DND-41 (cell line): ENCODE measurements around the gene REP15.

Experiments
- ATAC-seq: fragments of 200-7000 bp; cut with Tn5 transposase; 3 replicates; pipeline ENCODE4 v1.9.1; 2021; ENCODE audit warnings: low read depth; ENCODE audit not compliant: insufficient read depth
- DNase-seq: peaks from one replicate; pipeline ENCODE4 v3.0.0-alpha.2; 2020
- H2AFZ ChIP-seq: 2 replicates; pipeline ENCODE4 v1.6.0; 2012; ENCODE audit warnings: low read depth, low read length
- H3K27ac ChIP-seq: 2 replicates; pipeline ENCODE4 v1.5.1; 2012; ENCODE audit warnings: low read length, inconsistent platforms
- H3K27me3 ChIP-seq: fragments of 200-600 bp; sonication (generic); 2 replicates; pipeline ENCODE4 v1.6.0; 2012; ENCODE audit warnings: low read length, mild to moderate bottlenecking, inconsistent platforms; ENCODE audit not compliant: insufficient read depth, poor library complexity
- H3K36me3 ChIP-seq: 2 replicates; pipeline ENCODE4 v1.5.1; 2012; ENCODE audit warnings: low read length, inconsistent platforms; ENCODE audit not compliant: insufficient read depth
- H3K4me1 ChIP-seq: 2 replicates; pipeline ENCODE4 v1.5.1; 2012; ENCODE audit warnings: mild to moderate bottlenecking, low read length; ENCODE audit not compliant: insufficient read depth
- H3K4me2 ChIP-seq: 2 replicates; pipeline ENCODE4 v1.6.0; 2012; ENCODE audit warnings: mild to moderate bottlenecking, moderate library complexity, low read length, inconsistent platforms; ENCODE audit not compliant: insufficient read depth
- H3K4me3 ChIP-seq, 2 experiments: fragments of 200-600 bp in 1 of 2; shearing (Covaris generic) in 1 of 2; 2 replicates each; pipeline ENCODE4 v1.5.1; 2012 to 2016; ENCODE audit warnings: inconsistent platforms in 2 of 2, low read length in 2 of 2, mild to moderate bottlenecking in 2 of 2, low read depth in 1 of 2, moderate library complexity in 1 of 2
- H3K79me2 ChIP-seq: 2 replicates; pipeline ENCODE4 v1.6.0; 2012; ENCODE audit warnings: low read length, inconsistent platforms; ENCODE audit not compliant: insufficient read depth
- H3K9ac ChIP-seq: 2 replicates; pipeline ENCODE4 v1.6.0; 2012; ENCODE audit warnings: low read depth, mild to moderate bottlenecking, inconsistent platforms, low read length, moderate library complexity
- H3K9me3 ChIP-seq: 2 replicates; pipeline ENCODE4 v1.5.1; 2012; ENCODE audit warnings: low read length, moderate library complexity, mild to moderate bottlenecking, inconsistent platforms; ENCODE audit not compliant: insufficient read depth, severe bottlenecking
- H4K20me1 ChIP-seq: 2 replicates; pipeline ENCODE4 v1.6.0; 2012; ENCODE audit warnings: low read length; ENCODE audit not compliant: insufficient read depth
- CTCF ChIP-seq: IDR thresholded peaks from 2 replicates; pipeline ENCODE4 v1.5.1; 2012; ENCODE audit warnings: borderline replicate concordance, low read length, moderate library complexity, mild to moderate bottlenecking; ENCODE audit not compliant: poor library complexity, severe bottlenecking; ENCODE audit errors: extremely low read depth
- EZH2 ChIP-seq: IDR thresholded peaks from 3 replicates; pipeline ENCODE4 v1.6.1; 2012; ENCODE audit warnings: borderline replicate concordance, low read depth, mild to moderate bottlenecking, moderate library complexity, low read length, inconsistent platforms; ENCODE audit not compliant: severe bottlenecking

The REP15 gene

DNA sequence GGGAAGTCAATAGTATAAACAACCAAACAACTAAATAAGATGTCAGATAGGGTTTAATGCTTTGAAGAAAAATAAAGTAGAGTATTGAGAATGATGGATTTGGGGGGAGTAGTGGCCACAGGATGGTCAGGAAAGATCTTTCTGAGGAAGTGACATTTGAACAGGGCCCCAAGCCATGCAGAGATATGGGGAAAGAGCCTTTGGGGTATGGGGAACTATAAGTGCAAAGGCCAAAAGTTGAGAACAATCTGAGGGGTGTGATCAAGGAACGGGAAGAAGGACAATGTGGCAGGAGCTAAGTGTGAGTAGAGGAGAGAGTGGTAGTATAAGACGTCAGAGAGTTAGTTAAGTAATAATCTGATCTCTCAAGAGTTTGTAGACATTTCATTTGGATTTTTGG is 15.7 kb downstream of the REP15 start:
- Histone ChIP-seq H4K20me1 (no peaks in the 10 kb centered on the region), H3K9ac (peak overlapping the region; percentile 84), H3K79me2 (peaks cover 52% of the 10 kb centered on the region), H3K9me3 (no peaks in the 10 kb centered on the region), H3K4me3 (peak overlapping the region; percentile 73 to 84; a peak in 3 of 4 replicates), H3K4me1 (peaks cover 33% of the 10 kb centered on the region), H3K27me3 (no peaks in the 10 kb centered on the region), H2AFZ (no peak overlapping the region), H3K4me2 (peak overlapping the region; percentile 91), H3K36me3 (peaks cover 38% of the 10 kb centered on the region), H3K27ac (no peak overlapping the region)
- ATAC-seq: no peak
- no peak for TF ChIP-seq EZH2
- no peak for TF ChIP-seq CTCF
- no peak for DNase-seq

DNA sequence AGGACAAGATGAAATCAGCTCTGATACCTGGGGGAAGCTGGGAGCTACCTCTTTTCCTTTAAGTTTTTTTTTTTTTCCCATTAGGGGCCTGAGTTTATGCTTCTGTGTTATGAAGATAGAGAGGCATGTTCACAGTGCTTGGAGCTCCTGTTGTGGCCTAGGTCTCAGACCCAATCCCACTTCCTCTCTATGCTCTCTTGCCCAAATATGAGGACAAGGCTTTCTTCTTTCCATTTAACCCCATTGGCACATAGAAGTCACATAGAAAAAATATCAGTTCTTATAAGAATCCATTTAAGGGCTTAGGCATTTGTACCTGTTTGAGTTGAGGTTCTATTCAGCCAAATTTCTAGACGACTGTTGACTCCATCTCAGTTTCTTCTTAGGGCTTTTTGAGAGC is 27.0 kb downstream of the REP15 start:
- ATAC-seq (no peak), DNase-seq (no peak)
- no peaks in the 10 kb centered on the region for H3K9me3 ChIP-seq
- no peak overlapping the region for H3K4me2 ChIP-seq
- no peak overlapping the region for H3K4me3 ChIP-seq
- H2AFZ ChIP-seq: no peak overlapping the region
- H4K20me1 ChIP-seq: no peaks in the 10 kb centered on the region
- peaks cover 73% of the 10 kb centered on the region for H3K36me3 ChIP-seq
- H3K27ac ChIP-seq: no peak overlapping the region
- H3K9ac ChIP-seq: no peak overlapping the region
- TF ChIP-seq CTCF (no peak), EZH2 (no peak)
- H3K79me2 ChIP-seq: peaks cover 7% of the 10 kb centered on the region; the same call in 1 of the 2 replicates
- no peaks in the 10 kb centered on the region for H3K27me3 ChIP-seq
- no peaks in the 10 kb centered on the region for H3K4me1 ChIP-seq

DNA sequence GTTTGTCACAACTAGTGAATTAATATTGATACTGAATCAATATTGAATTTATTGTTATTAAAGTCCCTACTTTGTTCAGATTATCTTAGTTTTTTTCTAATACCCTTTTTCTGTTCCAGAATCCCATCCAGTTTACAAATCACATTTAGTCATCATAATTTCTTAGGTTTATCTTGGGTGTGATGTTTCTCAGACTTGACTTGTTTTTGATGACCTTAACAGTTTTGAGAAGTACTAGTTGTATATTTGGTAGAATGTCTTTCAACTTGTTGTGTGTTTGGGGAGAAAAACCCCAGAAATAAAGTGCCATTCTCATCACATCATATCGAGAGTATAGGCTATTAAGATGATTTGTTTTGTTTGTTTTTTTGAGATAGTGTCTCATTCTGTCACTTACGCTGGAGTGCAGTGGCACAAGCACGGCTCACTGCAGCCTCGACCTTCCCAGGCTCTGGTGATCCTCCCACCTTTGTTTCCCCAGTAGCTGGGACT is 33.9 kb downstream of the REP15 start:
- H3K4me3 ChIP-seq: no peak overlapping the region
- H3K9ac ChIP-seq: no peak overlapping the region
- no peak overlapping the region for H3K4me2 ChIP-seq
- H3K36me3 ChIP-seq: peaks cover 62% of the 10 kb centered on the region
- peaks cover 6% of the 10 kb centered on the region; the same call in 1 of the 2 replicates for H3K79me2 ChIP-seq
- H3K9me3 ChIP-seq: no peaks in the 10 kb centered on the region
- no peak for TF ChIP-seq EZH2
- TF ChIP-seq CTCF: no peak
- no peak overlapping the region for H3K27ac ChIP-seq
- no peak overlapping the region for H2AFZ ChIP-seq
- no peak for ATAC-seq
- H4K20me1 ChIP-seq: peaks cover 2% of the 10 kb centered on the region; the same call in 1 of the 2 replicates
- H3K4me1 ChIP-seq: no peaks in the 10 kb centered on the region
- DNase-seq: no peak
- no peaks in the 10 kb centered on the region for H3K27me3 ChIP-seq
